ENCODE data around the gene ERN2.

The ERN2 gene

GRCh38 chr16:23679274-23679985, 33.6 kb downstream of the ERN2 start:
- Histone ChIP-seq H3K9me3 (ENCODE audit: control insufficient read depth, low read depth, low read length) (no peaks in the 10 kb centered on the region), H3K36me3 (ENCODE audit: control insufficient read depth, low read depth, low read length) (peaks cover 43% of the 10 kb centered on the region), H3K27ac (ENCODE audit: low read length) (peak overlapping the region; percentile 60), H3K4me1 (ENCODE audit: control insufficient read depth, low read depth, low read length) (peaks cover 6% of the 10 kb centered on the region), H3K27me3 (ENCODE audit: control insufficient read depth, insufficient read depth, low read length) (no peaks in the 10 kb centered on the region), H3K4me3 (ENCODE audit: low read length) (peak overlapping the region; percentile 98), H3K9ac (ENCODE audit: low read length) (peak overlapping the region; percentile 94)

GRCh38 chr16:23678430-23679273, 34.4 kb downstream of the ERN2 start, which contains the start of gene PLK1:
Gene PLK1, plus strand, starts transcription at chr16:23678889. Its CDS starts 44 bp downstream, at chr16:23678933.
- peak within 1 kb of the TSS; percentile 60 for H3K27ac ChIP-seq (ENCODE audit: low read length)
- H3K27me3 ChIP-seq (ENCODE audit: control insufficient read depth, insufficient read depth, low read length) = no peaks in the 10 kb centered on the region
- H3K4me1 ChIP-seq (ENCODE audit: control insufficient read depth, low read depth, low read length) = peaks cover 6% of the 10 kb centered on the region
- peaks cover 38% of the 10 kb centered on the region for H3K36me3 ChIP-seq (ENCODE audit: control insufficient read depth, low read depth, low read length)
- no peaks in the 10 kb centered on the region for H3K9me3 ChIP-seq (ENCODE audit: control insufficient read depth, low read depth, low read length)
- H3K4me3 ChIP-seq (ENCODE audit: low read length) = peak within 1 kb of the TSS; percentile 98
- peak within 1 kb of the TSS; percentile 94 for H3K9ac ChIP-seq (ENCODE audit: low read length)

- H3K9ac ChIP-seq (ENCODE audit: low read length) = no peak overlapping the region
- H3K27me3 ChIP-seq (ENCODE audit: control insufficient read depth, insufficient read depth, low read length) = no peaks in the 10 kb centered on the region
- no peak overlapping the region for H3K4me3 ChIP-seq (ENCODE audit: low read length)
- H3K36me3 ChIP-seq (ENCODE audit: control insufficient read depth, low read depth, low read length) = peaks cover 21% of the 10 kb centered on the region
- peaks cover 6% of the 10 kb centered on the region for H3K4me1 ChIP-seq (ENCODE audit: control insufficient read depth, low read depth, low read length)
- no peak overlapping the region for H3K27ac ChIP-seq (ENCODE audit: low read length)
- no peaks in the 10 kb centered on the region for H3K9me3 ChIP-seq (ENCODE audit: control insufficient read depth, low read depth, low read length)
These were observed 36.0 kb downstream of the ERN2 start for GRCh38 chr16:23676924-23677480.

GRCh38 chr16:23673971-23674614, 38.9 kb downstream of the ERN2 start:
- Histone ChIP-seq H3K27me3 (ENCODE audit: control insufficient read depth, insufficient read depth, low read length) (no peaks in the 10 kb centered on the region), H3K27ac (ENCODE audit: low read length) (no peak overlapping the region), H3K4me1 (ENCODE audit: control insufficient read depth, low read depth, low read length) (no peaks in the 10 kb centered on the region), H3K4me3 (ENCODE audit: low read length) (no peak overlapping the region), H3K9ac (ENCODE audit: low read length) (no peak overlapping the region), H3K9me3 (ENCODE audit: control insufficient read depth, low read depth, low read length) (no peaks in the 10 kb centered on the region), H3K36me3 (ENCODE audit: control insufficient read depth, low read depth, low read length) (peaks cover 17% of the 10 kb centered on the region)

GRCh38 chr16:23670137-23670776, 42.8 kb downstream of the ERN2 start:
- Histone ChIP-seq H3K27ac (ENCODE audit: low read length) (no peak overlapping the region), H3K9ac (ENCODE audit: low read length) (no peak overlapping the region), H3K27me3 (ENCODE audit: control insufficient read depth, insufficient read depth, low read length) (no peaks in the 10 kb centered on the region), H3K4me3 (ENCODE audit: low read length) (no peak overlapping the region), H3K9me3 (ENCODE audit: control insufficient read depth, low read depth, low read length) (no peaks in the 10 kb centered on the region), H3K4me1 (ENCODE audit: control insufficient read depth, low read depth, low read length) (no peaks in the 10 kb centered on the region), H3K36me3 (ENCODE audit: control insufficient read depth, low read depth, low read length) (peaks cover 50% of the 10 kb centered on the region)

- H3K9me3 ChIP-seq (ENCODE audit: control insufficient read depth, low read depth, low read length) = no peaks in the 10 kb centered on the region
- no peak overlapping the region for H3K9ac ChIP-seq (ENCODE audit: low read length)
- H3K36me3 ChIP-seq (ENCODE audit: control insufficient read depth, low read depth, low read length) = peaks cover 61% of the 10 kb centered on the region
- H3K4me1 ChIP-seq (ENCODE audit: control insufficient read depth, low read depth, low read length) = no peaks in the 10 kb centered on the region
- no peaks in the 10 kb centered on the region for H3K27me3 ChIP-seq (ENCODE audit: control insufficient read depth, insufficient read depth, low read length)
- H3K27ac ChIP-seq (ENCODE audit: low read length) = no peak overlapping the region
- H3K4me3 ChIP-seq (ENCODE audit: low read length) = no peak overlapping the region
These were observed 44.1 kb downstream of the ERN2 start for GRCh38 chr16:23668873-23669272.

- Histone ChIP-seq H3K36me3 (ENCODE audit: control insufficient read depth, low read depth, low read length) (peaks cover 64% of the 10 kb centered on the region), H3K4me3 (ENCODE audit: low read length) (no peak overlapping the region), H3K4me1 (ENCODE audit: control insufficient read depth, low read depth, low read length) (no peaks in the 10 kb centered on the region), H3K9ac (ENCODE audit: low read length) (no peak overlapping the region), H3K9me3 (ENCODE audit: control insufficient read depth, low read depth, low read length) (no peaks in the 10 kb centered on the region), H3K27ac (ENCODE audit: low read length) (no peak overlapping the region), H3K27me3 (ENCODE audit: control insufficient read depth, insufficient read depth, low read length) (no peaks in the 10 kb centered on the region)
These were observed 44.8 kb downstream of the ERN2 start for GRCh38 chr16:23668225-23668624.

- Histone ChIP-seq H3K36me3 (ENCODE audit: control insufficient read depth, low read depth, low read length) (peaks cover 72% of the 10 kb centered on the region), H3K27ac (ENCODE audit: low read length) (no peak overlapping the region), H3K4me1 (ENCODE audit: control insufficient read depth, low read depth, low read length) (no peaks in the 10 kb centered on the region), H3K9me3 (ENCODE audit: control insufficient read depth, low read depth, low read length) (no peaks in the 10 kb centered on the region), H3K27me3 (ENCODE audit: control insufficient read depth, insufficient read depth, low read length) (no peaks in the 10 kb centered on the region), H3K4me3 (ENCODE audit: low read length) (no peak overlapping the region), H3K9ac (ENCODE audit: low read length) (no peak overlapping the region)
These were observed 45.7 kb downstream of the ERN2 start for GRCh38 chr16:23667355-23667659.

- Histone ChIP-seq H3K9me3 (ENCODE audit: control insufficient read depth, low read depth, low read length) (no peaks in the 10 kb centered on the region), H3K4me3 (ENCODE audit: low read length) (no peak overlapping the region), H3K27me3 (ENCODE audit: control insufficient read depth, insufficient read depth, low read length) (no peaks in the 10 kb centered on the region), H3K4me1 (ENCODE audit: control insufficient read depth, low read depth, low read length) (no peaks in the 10 kb centered on the region), H3K27ac (ENCODE audit: low read length) (no peak overlapping the region), H3K9ac (ENCODE audit: low read length) (no peak overlapping the region), H3K36me3 (ENCODE audit: control insufficient read depth, low read depth, low read length) (peaks cover 78% of the 10 kb centered on the region)
These were observed 46.3 kb downstream of the ERN2 start for GRCh38 chr16:23666571-23667354.

GRCh38 chr16:23663918-23664317, 49.1 kb downstream of the ERN2 start:
- Histone ChIP-seq H3K27me3 (ENCODE audit: control insufficient read depth, insufficient read depth, low read length) (no peaks in the 10 kb centered on the region), H3K9me3 (ENCODE audit: control insufficient read depth, low read depth, low read length) (no peaks in the 10 kb centered on the region), H3K9ac (ENCODE audit: low read length) (no peak overlapping the region), H3K36me3 (ENCODE audit: control insufficient read depth, low read depth, low read length) (peaks cover 88% of the 10 kb centered on the region), H3K27ac (ENCODE audit: low read length) (no peak overlapping the region), H3K4me1 (ENCODE audit: control insufficient read depth, low read depth, low read length) (no peaks in the 10 kb centered on the region), H3K4me3 (ENCODE audit: low read length) (no peak overlapping the region)

Data from iPS-18a (cell line).